GM20431 (cell line): ENCODE results near the gene ASF1A.

ENCODE experiments used
- in situ Hi-C: fragments of 300-500 bp; cut with MseI, MboI; formaldehyde crosslinking; loops from one replicate; pipeline ENCODE4 v1.15.0; 2020; ENCODE audit warnings: low sequenced_read_pairs; ENCODE audit not compliant: unreplicated experiment

The ASF1A gene

DNA sequence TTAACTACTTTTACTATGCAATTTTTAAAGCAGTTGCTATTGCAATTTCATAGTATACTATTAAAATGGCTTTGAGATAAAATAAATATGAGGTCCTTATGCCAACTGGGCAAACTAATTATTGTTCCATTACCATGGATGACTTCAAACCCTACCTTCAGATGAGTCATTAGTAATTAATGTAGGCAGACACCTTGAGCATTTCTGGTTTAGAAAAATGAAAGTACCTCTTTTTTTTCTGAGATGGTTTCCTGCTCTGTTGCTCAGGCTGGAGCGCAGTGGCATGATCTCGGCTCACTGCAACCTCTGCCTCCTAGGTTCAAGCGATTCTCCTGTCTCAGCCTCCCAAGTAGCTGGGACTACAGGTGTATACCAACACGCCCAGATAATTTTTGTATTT is 11.9 kb downstream of the ASF1A start:
- in situ Hi-C loops: no loop called here

DNA sequence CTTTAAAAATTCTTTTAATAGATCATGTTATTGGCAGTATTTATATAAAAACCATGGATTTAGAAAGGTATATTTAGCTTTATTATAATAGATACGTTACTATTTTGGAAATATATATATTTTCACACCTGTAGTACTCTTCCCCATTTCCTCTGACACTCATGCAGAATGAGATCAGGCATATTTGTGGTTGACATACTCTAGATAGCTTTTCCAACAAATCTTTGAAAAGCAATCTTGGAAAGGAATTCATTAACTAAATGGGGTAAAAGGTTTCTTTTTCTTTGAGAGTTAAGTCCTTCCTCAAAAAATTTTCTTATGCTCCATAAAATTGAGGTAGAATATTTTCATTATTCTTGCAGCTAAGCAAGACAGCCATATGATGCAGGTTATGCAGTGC is 14.5 kb downstream of the ASF1A start:
- in situ Hi-C loops: no loop called here

DNA sequence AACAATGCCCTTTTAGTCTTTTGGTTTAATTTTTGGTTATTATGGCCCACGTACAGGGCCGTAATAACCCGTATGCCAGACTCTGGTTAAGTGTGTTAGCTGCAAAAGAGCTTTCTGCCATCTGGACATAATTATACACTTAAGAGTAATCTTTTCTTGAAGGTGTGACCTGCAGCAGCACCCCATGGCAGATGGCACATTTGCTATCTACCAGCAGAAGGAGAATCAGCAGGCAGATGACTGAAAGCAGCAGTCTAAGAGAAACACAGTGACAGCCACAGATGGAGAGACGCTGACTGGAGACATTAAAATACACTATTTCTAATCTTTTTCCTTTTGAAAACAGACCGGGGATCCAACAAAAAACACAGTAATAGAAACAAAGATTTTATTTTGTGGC is 18.7 kb downstream of the ASF1A start:
- in situ Hi-C loops: no loop called here

DNA sequence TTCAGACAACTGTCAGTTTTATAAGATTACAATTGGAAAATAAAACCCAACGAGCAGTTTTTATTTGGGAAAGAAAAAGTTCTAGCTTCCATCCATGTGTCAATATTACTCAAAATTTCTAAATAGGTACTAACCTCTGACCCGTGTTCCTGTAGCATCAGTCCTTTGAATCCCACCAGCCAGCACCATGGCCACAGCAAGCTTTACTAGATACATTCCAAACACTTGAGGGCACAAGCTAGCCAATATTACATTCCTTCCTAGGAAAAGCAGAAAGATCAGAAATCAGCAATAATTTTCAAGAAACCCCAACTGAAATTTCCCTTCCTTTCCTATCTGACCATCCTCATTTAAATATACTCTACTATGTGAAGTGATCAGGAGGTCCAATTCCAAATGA is 19.2 kb downstream of the ASF1A start:
- in situ Hi-C loops: no loop called here

DNA sequence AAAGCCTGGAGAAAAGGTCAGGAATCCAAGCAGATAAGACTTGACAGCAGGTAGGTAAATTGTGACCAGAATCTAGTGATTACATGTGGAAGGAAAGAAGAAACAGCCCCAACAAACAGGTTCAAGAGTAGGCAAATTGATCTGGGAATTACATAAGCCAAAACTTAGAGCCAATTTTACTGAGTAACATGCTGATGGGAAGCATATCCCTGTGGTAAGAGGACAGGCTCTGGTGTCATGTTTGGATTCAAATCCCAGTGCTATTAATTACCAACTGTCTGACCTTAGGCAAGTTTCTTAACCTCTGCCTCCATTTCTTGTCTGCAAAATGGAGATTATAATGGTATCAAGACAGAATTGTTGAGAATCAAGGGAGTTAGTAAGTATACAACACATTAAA is 20.6 kb downstream of the ASF1A start:
- in situ Hi-C loops: no loop called here

DNA sequence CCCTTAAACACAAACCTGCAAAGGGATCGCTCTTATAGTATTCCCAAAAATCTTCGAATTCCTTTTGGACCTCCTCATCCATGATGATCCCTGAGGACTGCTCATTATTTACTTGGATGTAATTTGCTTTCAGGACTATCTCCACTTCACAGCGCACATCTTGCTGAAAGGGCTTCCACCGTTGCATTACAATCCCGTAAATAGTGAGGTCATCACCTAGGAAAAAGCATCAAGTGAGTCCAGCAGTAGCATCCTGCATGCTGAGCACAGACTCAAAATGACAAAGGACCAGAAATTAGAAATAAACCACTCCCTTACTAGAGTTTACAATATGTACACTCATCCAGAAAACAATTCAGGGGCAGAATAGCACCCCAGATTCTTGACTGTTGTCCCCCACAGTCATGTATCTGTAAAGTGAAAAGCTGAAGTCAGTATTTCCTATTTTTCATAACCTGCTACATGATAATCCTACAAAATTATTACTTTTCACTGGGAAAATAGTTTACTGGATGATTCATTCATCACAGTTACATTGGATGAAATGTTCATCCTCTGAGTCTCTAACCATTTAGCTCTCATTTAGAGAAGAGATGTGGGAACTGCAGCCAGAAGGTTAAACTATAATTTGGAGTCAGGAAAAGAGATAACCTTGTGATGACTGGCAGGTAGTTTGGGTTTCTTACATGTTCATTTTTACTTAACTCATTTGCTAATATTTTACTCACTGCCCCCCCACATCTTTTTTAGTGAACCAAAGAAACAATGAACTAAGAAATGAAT is 23.8 kb downstream of the ASF1A start:
- in situ Hi-C loops: no loop called here

DNA sequence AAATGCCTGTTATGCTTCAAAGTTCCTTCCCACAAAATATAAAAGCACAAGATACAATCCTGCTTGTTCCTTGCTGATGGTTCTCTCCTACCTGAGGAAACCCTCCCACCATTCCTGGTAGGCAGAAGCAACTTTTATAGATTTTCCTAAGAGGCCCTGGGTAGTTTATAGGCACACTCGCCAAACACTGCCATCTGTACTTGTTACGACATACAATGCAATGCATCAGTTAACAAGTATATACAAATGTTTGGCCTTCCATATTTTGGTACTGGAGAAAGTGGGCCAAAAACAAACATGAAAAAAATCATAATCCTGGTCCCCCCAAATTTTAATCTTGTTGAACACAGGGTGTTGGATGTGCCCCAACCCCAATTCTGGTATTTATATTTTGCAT is 24.4 kb downstream of the ASF1A start:
- in situ Hi-C loops: no loop called here

DNA sequence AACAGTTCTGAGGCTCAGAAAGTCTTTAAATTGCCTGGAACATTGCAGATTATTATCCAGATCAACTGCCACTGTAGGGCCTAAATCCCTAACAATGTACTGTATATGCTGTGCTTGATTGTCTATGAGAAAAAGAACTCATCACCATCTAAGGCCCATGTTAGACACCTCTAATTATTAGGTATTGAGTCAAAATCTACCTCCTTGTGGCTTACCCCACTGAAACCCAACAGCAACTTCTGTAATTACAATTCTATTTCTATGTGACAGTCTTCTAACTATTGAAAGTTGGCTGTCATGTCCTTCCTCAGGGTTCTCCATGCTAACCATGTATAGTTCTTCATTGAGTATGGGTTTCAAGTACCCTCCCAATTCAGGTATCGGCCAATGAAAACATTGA is 27.1 kb downstream of the ASF1A start:
- in situ Hi-C loops: no loop called here

DNA sequence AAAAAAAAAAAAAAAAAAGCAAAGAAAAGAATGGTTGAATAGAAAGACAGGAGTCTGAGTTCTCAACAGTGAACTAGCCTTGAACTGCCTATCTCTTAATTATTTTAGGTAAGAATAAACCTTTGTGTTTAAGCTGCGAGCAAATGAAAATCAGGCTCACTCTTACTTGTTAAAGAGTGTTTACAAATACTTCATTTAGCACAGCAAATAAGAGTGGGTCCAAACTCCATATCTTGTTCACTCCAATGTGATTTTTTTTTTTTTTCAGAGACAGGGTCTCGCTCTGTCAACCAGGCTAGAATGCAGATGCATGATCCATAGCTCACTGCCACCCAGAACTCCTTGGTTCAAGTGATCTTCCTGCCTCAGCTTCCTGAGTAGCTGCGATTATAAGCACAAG is 29.1 kb downstream of the ASF1A start:
- in situ Hi-C loops: no loop called here

DNA sequence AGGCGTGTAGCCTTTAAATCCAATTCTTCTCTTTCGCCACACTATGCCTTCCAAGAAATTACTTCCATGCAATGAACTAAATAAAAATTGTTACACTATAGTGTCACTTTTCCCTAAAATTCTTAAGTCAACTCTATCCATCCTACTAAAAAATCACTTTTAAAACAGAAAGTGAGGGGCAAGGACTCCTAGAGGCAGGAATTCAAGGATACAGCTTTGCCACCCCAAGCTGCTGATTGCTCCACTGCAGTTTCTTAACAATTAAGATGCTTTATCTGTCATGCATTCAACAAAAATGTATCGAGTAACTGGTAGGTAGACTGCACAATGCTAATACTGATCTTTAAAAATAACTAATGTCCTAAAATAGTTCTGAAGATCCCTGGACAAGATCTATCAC is 36.7 kb downstream of the ASF1A start:
- in situ Hi-C loops: no loop called here

DNA sequence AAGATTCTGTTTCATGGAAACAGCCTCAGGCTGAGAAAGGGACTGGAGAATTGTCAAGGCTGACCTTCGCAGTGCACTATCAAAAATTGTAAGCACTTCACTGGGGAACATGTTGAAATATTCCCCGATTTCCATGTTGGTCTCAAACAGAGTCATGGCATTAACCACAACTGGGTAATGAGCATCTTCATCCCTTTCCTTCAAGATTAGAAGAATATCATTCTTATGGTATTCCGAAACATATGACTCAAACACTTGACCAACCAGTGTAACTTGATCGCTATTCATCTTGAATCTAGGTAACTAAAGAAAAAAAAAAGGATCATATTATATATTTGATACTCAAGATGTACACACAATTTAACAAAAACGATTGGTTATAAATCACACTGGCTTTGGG is 37.5 kb downstream of the ASF1A start:
- in situ Hi-C loops: no loop called here

DNA sequence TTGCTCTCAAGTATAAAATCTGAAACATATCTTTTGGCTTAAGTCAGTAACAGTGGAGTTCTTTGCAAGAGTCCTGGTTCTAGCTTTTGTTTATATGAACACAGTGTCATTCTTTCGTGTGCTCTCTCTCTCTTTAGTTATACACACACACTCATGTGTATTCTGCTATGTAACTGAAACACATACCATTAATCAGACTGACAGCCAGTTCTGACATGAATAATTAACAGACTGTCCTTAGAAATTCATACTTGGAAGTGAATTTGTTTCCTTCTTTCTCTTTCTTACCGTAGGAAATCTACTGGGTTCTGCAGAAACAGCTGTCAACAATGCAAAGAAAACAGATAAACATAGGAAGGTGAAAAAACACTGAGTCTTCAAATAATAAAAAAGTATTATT is 38.5 kb downstream of the ASF1A start:
- in situ Hi-C loops: no loop called here

DNA sequence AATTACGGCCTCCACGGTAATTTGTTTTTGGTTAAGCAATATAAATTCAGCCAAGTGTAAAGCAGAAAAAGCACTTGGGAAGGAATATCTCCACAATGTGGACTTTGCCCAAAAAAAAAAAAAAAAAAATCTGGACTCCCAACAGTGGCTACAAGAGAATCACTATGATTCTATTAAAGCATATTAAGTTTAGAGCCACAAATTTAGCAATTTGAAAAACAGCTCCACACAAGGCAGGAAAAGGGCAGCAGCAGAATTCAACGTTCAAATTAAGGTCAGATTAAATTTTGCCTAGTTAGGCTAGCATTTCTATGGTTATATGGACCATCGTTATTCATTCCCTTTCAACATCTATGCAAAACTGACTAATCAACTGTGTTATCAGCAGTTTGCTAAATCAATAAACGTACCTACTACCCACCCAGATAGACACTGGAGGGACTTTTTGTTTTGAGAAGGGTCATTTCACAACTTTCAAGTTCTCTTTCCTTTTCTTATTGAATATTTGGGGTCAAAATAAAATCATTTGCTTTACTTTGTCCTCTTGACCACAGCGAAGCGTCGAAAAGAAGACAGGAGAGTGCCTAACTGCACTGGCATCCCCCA is 40.0 kb downstream of the ASF1A start:
- in situ Hi-C loops: no loop called here

DNA sequence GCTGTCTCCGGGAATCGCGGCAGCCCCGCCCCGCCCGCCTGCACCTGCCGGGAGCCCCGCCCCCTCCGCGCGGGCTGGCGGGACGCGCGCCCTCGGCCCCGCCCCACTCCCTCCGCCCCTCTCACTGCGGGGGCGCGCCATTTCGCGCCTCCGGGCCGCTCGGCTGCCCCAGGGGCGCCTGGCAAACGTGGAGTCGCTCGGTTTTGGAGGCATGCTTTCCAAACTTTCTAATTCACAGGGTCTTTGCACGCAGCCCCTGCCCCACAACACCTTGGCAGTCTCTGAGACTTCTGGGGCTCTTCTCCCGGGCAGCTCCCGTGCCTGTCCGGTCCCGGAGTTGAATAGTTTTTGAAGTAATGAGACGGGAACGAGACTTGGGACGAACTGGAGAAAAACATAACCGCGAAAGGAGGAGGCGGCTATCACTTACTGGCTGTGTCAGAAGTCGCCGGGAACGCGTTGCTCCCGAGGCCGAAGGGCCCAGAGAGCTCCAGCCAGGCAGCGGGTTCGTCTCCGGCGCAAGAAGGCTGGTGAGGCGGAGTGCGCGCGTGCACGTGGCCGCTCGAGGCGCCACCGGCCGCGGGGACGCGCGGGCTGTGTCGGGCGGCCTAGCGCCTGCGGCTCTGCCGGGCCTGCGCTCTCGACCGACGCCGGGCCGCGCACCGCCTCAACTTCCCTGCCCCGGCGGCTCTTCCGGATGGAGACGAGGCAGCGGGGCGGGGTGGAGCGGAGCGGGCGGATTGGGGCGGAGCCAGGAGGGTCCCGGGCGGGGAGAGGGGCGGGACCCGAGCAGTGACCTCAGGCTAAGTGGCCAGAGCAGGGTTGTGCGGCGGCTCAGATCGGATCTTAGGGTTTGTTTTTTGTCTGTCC is 40.7 kb downstream of the ASF1A start, which contains the start of gene MCM9:
Gene MCM9, minus strand, starts transcription at position 699 of the 870 bp plus-strand sequence. CDS start 3,436 bp downstream, outside the sequence.
- in situ Hi-C loops: no loop called here

DNA sequence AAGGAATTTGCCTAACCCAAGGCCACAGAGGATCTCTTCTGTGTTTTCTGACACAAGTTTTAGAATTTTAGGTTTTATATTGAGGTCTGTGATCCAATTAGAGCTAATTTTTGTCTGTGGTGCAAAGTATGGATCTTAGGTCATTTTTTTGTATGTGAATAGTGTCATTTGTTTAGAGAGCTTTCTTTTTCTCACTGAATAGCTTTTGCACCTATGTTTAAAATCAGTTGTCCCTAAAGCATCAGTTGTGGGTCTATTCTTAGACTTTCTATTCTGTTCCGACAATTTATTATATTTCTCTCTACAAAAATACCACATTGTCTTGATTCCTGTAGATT is 41.3 kb downstream of the ASF1A start:
- in situ Hi-C loops: no loop called here

DNA sequence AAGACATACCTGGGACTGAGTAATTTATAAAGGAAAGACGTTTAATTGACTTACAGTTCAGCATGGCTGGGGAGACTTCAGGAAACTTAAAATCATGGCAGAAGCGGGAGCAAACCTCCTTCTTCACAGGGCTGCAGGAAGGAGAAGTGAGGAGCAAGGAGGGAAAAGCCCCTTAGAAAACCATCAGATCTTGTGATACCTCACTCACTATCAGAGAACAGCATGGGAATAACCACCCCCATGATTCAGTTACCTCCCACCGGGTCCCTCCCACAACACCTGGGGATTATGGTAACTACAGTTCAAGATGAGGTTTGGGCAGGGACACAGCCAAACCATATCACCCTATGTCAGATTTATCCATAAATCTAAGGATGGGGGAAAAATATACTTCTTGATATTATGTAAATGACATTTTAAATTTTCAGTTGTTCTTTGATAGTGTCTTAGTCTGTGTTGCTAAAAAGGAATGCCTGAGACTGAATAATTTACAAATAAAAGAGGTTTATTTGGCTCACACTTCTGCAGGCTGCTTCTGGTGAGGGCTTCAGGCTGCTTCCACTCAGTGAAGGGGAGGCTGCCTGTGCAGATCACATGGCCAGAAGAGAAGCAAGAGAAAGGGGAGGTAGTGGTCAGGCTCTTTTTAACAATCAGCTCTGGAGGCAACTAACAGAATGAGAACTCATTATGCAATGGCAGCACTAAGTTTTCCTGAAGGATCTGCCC is 42.2 kb downstream of the ASF1A start:
- in situ Hi-C loops: no loop called here

DNA sequence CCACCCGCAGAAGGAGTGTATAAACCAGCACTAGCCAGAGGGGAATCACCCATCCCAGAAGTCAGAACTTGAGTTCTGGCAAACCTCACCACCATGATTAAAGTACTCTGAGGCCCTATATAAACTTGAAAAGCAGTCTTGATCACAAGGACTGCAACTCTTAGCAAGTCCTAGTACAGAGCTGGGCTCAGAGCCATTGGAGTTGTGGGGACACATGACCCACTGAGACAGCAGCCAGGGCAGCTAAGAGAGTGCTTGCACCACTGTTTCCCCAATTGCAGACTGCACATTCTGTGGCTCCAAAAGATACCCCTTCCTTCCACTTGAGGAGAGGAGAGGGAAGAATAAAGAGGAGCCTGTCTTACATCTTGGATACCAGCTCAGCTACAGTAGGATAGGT is 45.7 kb downstream of the ASF1A start:
- in situ Hi-C loops: no loop called here

DNA sequence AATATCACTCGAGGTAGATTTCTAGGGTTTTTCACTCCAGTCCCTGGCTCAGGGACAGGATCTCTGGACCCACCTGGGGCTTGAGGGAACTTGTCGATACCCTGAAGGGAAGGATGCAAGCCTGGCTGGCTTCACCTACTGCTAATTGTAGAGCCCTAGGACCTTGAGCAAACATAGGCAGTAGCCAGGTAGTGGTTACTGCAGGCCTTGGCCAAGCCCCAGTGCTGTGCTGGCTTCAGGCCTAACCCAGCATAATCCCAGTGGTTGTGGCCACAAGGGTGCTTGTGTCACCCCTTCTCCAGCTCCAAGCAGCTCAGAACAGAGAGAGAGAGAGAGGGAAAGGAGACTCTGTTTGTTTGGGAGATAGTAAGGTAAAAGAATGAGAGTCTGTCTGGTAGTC is 46.8 kb downstream of the ASF1A start:
- in situ Hi-C loops: no loop called here

DNA sequence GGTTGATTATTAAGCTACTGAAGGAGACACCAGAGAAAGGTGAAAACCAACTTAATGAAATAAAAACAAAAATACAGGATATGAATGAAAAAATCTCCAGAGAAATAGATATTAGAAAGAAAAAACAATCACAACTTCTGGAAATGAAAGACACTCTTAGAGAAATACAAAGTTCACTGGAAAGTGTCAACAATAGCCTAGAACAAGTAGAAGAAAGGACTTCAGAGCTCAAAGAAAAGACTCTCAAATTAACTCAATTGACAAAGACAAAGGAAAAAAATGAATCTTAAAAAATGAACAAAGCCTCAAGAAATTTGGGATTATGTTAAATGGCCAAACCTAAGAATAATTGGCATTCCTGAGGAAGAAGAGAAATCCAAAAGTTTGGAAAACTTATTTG is 51.3 kb downstream of the ASF1A start:
- in situ Hi-C loops: no loop called here

DNA sequence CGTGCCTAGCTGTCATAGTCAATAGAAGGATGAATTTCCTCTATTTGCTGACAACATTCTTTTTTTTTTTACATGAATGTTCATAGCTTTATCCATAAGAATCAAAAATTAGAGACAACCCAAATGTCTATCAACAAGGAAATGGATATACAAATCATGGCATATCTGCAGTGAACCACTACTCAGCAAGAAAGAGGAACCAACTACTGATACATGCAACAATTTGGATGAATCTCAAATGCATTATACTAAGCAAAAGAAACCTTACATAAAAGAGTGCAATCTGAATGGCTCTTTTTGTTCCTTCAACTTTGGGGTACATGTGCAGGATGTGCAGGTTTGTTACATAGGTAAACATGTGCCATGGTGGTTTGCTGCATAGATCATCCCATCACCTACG is 58.7 kb downstream of the ASF1A start:
- in situ Hi-C loops: no loop called here

DNA sequence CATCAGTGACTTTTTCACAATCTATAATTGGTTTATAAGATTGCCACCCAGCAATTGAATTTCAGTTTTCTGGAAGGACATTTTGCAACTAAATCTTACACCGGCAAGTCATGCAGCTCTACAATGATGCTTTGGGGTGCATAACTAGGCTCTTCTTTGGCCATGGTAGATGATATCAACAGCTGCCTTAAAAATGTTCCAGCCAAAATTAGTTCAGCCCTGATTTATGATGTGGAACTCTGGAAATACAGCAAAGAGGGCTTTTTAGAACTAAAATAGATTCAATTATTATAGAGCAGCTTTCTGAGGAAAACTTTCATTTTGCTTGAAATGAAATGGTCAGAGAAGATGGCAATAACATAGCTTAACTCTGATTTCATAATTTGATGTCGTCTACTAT is 59.4 kb downstream of the ASF1A start:
- in situ Hi-C loops: no loop called here
